ENCODE measurements around the gene ARHGEF3.

Gene ARHGEF3, protein sequence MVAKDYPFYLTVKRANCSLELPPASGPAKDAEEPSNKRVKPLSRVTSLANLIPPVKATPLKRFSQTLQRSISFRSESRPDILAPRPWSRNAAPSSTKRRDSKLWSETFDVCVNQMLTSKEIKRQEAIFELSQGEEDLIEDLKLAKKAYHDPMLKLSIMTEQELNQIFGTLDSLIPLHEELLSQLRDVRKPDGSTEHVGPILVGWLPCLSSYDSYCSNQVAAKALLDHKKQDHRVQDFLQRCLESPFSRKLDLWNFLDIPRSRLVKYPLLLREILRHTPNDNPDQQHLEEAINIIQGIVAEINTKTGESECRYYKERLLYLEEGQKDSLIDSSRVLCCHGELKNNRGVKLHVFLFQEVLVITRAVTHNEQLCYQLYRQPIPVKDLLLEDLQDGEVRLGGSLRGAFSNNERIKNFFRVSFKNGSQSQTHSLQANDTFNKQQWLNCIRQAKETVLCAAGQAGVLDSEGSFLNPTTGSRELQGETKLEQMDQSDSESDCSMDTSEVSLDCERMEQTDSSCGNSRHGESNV

DNA sequence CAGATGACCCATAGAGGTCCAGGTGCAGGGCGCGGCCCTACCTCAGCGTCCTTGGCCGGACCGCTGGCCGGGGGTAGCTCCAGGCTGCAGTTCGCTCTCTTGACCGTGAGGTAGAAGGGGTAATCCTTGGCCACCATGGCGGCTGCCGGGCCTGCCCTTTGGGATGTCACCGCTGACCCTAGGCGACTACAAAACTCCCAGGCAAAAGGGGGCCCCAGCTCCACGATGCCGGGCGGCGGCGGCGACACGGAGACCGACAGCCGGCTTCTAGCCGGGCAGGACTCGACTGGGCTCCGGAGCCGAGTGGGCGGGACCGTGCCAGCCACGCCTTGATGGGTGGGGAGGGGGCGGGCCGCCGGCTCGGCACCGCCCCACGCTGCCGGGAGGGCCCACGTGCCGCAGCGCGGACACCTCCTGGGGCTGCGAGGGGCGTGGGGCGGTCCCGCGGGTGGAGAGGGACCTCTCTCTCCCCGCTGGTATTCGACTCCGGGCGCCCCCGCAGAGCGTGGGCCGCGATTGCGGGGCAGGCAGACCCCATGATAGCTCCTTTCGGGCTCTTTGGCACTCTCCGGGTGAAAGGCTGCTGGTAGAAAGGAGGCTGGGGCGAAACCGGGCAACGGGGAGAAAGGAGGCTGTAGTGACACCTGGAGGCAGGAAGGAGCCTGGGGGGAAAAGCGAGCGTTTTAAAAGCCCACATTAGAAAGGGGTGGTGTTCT lies at the start of gene ARHGEF3:
Gene ARHGEF3, minus strand, starts transcription at position 288 of the 716 bp plus-strand sequence. Its CDS starts 151 bp downstream, at position 137.
- H3K4me3 ChIP-seq (ENCODE audit: low read depth, low read length) = peak within 1 kb of the TSS; percentile 70
- TF ChIP-seq, protein P1, sequence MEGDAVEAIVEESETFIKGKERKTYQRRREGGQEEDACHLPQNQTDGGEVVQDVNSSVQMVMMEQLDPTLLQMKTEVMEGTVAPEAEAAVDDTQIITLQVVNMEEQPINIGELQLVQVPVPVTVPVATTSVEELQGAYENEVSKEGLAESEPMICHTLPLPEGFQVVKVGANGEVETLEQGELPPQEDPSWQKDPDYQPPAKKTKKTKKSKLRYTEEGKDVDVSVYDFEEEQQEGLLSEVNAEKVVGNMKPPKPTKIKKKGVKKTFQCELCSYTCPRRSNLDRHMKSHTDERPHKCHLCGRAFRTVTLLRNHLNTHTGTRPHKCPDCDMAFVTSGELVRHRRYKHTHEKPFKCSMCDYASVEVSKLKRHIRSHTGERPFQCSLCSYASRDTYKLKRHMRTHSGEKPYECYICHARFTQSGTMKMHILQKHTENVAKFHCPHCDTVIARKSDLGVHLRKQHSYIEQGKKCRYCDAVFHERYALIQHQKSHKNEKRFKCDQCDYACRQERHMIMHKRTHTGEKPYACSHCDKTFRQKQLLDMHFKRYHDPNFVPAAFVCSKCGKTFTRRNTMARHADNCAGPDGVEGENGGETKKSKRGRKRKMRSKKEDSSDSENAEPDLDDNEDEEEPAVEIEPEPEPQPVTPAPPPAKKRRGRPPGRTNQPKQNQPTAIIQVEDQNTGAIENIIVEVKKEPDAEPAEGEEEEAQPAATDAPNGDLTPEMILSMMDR (IDR thresholded peaks at IDR 0.05; ENCODE audit: low read depth, low read length, missing control alignments) = peak; percentile 36
- in situ Hi-C loops (cut with HindIII; ENCODE audit: low sequenced_read_pairs) = no loop called here
- no peak for DNase-seq (ENCODE audit: low read depth)

DNA sequence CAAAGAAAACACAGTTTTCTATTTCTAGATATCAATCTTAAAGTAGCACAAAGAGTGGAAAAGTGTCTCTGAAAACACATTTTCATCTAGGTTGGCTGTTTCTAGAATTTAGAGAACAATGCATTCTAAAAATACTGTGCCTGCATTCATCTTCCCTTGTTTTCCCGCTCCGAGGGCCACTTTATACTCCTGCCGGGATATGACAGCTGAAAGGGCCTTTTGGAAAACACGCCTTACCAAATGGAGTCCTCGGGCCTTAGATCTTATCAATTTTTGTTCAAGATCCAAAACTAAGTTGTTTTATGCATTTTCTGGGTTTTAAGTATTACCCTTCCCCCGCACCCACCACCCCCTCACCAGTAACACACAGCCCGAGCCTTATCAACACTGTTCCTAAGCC lies 47.9 kb upstream of the ARHGEF3 start:
- DNase-seq (ENCODE audit: low read depth) = no peak
- in situ Hi-C loops (cut with HindIII; ENCODE audit: low sequenced_read_pairs) = no loop called here
- H3K4me3 ChIP-seq (ENCODE audit: low read depth, low read length) = no peak overlapping the region
- TF ChIP-seq, protein P1 (IDR thresholded peaks at IDR 0.05; ENCODE audit: low read depth, low read length, missing control alignments) = no peak

DNA sequence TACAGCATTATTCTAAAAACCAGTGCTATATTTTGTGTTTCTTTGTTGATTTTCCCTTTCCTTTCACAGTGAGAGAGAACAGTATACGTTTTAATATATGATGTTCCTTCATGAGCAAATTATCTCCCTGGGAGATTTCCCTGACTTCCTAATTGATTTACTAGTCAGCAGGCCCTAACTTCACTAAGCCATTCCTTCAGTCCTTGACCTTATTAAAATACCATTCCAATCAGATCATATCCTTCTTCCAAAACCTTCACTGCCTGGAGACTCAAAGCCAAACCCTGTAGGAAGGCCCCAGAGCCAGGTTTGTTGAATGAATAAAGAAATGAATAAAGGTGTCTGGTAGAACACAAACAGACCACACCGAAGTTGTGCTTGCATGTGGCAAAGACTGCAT lies 43.8 kb upstream of the ARHGEF3 start:
- TF ChIP-seq, protein P1 (IDR thresholded peaks at IDR 0.05; ENCODE audit: low read depth, low read length, missing control alignments) = no peak
- no peak for DNase-seq (ENCODE audit: low read depth)
- no peak overlapping the region for H3K4me3 ChIP-seq (ENCODE audit: low read depth, low read length)
- in situ Hi-C loops (cut with HindIII; ENCODE audit: low sequenced_read_pairs) = no loop called here

DNA sequence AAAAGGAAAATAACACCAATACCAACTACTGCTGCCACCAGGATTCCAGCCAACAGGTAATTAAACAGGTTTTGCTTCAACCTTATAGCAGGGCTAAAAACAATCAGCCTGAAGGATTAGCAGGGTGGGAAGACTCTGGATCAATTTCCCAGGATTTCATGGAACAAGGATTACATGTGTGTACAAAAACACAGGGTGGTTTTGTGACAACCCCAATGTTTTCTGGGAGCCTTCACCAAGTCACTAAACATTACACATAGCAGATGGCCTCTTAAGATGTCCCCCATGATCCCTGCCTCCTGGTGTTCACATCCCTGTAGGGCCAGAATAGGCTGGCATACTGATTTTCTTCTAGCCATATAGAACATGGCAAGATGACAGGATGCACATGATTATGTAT lies 42.8 kb upstream of the ARHGEF3 start:
- TF ChIP-seq, protein P1 (IDR thresholded peaks at IDR 0.05; ENCODE audit: low read depth, low read length, missing control alignments) = no peak
- in situ Hi-C loops (cut with HindIII; ENCODE audit: low sequenced_read_pairs) = no loop called here
- no peak overlapping the region for H3K4me3 ChIP-seq (ENCODE audit: low read depth, low read length)

DNA sequence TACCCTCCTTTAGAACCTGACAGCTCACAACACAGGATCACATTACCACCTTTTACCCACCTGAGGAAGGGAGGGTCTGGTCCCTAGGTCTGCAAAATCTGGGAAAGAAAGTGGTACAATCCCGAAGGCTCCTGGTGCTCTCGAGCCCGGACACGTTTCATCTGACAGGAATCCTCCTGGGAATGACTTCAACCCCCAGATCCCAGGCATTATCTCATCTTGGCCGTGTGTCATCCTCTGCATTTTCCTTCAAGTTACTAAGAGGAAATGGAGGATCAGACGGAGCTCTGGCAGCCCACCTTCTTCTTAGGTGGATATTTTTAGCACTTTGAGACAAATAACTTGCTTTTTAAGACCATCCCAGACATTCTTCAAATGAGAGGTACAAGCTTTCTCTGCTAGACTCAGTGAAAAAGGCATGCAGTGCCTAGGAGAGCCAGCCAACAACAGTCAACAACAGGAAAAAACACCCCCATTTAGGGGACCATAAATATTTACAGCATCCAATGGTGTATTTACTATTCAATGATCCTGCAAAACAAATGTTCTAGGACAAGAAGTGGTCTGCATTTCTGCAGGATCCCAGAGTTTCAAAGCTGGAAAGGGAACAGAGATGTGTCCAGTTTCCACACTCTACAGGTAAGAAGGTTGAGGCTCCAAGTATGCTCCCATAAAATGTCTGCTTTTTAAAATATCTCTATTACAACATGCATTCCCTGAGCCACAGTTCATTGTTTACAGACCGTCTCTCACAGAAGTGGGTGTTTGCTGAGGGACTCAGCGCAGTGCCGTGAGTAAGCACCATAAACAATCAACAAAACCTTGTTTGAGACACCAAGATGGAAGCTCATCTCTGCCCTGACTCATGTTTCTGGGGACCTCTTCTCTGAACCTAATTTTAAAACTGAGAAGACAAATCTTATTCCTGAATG lies 38.3 kb upstream of the ARHGEF3 start:
- H3K4me3 ChIP-seq (ENCODE audit: low read depth, low read length) = no peak overlapping the region
- in situ Hi-C loops (cut with HindIII; ENCODE audit: low sequenced_read_pairs) = no loop called here
- DNase-seq (ENCODE audit: low read depth) = no peak
- TF ChIP-seq, protein P1 (IDR thresholded peaks at IDR 0.05; ENCODE audit: low read depth, low read length, missing control alignments) = no peak

More for the DNA sequence above, 42.8 kb upstream of the ARHGEF3 start:
- DNase-seq (ENCODE audit: low read depth) = no peak

DNA sequence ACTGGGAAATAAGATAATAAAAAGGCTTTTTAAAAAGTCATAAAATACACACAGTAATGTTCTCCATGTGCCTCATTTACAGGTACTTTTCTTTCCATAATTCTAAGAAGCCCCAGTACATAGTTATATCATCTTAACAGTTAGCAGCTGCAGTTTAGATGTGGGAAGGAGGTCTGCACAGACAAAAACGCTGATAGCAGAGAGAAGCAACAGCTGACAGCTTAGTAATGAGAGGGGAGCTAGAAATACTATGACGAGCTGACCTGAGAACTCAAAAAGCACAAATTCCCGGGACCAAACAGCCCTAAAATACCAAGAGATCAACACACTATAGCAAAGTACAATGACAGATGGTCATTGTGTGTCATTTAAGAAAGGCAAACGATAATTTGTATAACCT lies 36.7 kb upstream of the ARHGEF3 start:
- in situ Hi-C loops (cut with HindIII; ENCODE audit: low sequenced_read_pairs) = no loop called here
- TF ChIP-seq, protein P1 (IDR thresholded peaks at IDR 0.05; ENCODE audit: low read depth, low read length, missing control alignments) = no peak

More for the DNA sequence above, 36.7 kb upstream of the ARHGEF3 start:
- DNase-seq (ENCODE audit: low read depth) = no peak
- no peak overlapping the region for H3K4me3 ChIP-seq (ENCODE audit: low read depth, low read length)
